ENCODE results near the gene CASP7.

GRCh38 chr10:113663908-113664307, 15.8 kb upstream of the CASP7 start, which contains the start of gene NRAP:
- TF ChIP-seq CTCF (IDR thresholded peaks at IDR 0.05) = no peak
- TF ChIP-seq POLR2A (IDR thresholded peaks at IDR 0.05) = no peak
- TF ChIP-seq POLR2AphosphoS5 (IDR thresholded peaks at IDR 0.05) = no peak

All from prostate gland (tissue), 2 donors.